ENCODE measurements around the gene ATRIP.
A peak's percentile ranks its signal among the peaks of the same experiment; 100 is the strongest.

ATRIP gene

GRCh38 chr3:48432411-48433371 is 13.8 kb upstream of the ATRIP start:
- no peak overlapping the region for H3K4me3 ChIP-seq (replicated peaks; ENCODE audit: low read depth, low read length)
- DNase-seq (ENCODE audit: extremely low read depth, low read depth) = no peak
- peak; percentile 11 for TF ChIP-seq CTCF (IDR thresholded peaks at IDR 0.05; ENCODE audit: low read depth, low read length, missing control alignments)

GRCh38 chr3:48433472-48434118 is 12.9 kb upstream of the ATRIP start:
- H3K4me3 ChIP-seq (replicated peaks; ENCODE audit: low read depth, low read length) = no peak overlapping the region
- no peak for TF ChIP-seq CTCF (IDR thresholded peaks at IDR 0.05; ENCODE audit: low read depth, low read length, missing control alignments)
- no peak for DNase-seq (ENCODE audit: extremely low read depth, low read depth)

GRCh38 chr3:48434591-48435222 is 11.8 kb upstream of the ATRIP start:
- TF ChIP-seq CTCF (IDR thresholded peaks at IDR 0.05; ENCODE audit: low read depth, low read length, missing control alignments) = no peak
- no peak for DNase-seq (ENCODE audit: extremely low read depth, low read depth)
- no peak overlapping the region for H3K4me3 ChIP-seq (replicated peaks; ENCODE audit: low read depth, low read length)

- H3K4me3 ChIP-seq (replicated peaks; ENCODE audit: low read depth, low read length) = no peak overlapping the region
- no peak for DNase-seq (ENCODE audit: extremely low read depth, low read depth)
- TF ChIP-seq CTCF (IDR thresholded peaks at IDR 0.05; ENCODE audit: low read depth, low read length, missing control alignments) = no peak
Measured at GRCh38 chr3:48435223-48435595, 11.3 kb upstream of the ATRIP start.

- TF ChIP-seq CTCF (IDR thresholded peaks at IDR 0.05; ENCODE audit: low read depth, low read length, missing control alignments) = peak; percentile 100
- peak; percentile 66 for DNase-seq (ENCODE audit: extremely low read depth, low read depth)
- H3K4me3 ChIP-seq (replicated peaks; ENCODE audit: low read depth, low read length) = no peak overlapping the region
Measured at GRCh38 chr3:48435774-48436476, 10.6 kb upstream of the ATRIP start.

- no peak for TF ChIP-seq CTCF (IDR thresholded peaks at IDR 0.05; ENCODE audit: low read depth, low read length, missing control alignments)
- no peak for DNase-seq (ENCODE audit: extremely low read depth, low read depth)
- H3K4me3 ChIP-seq (replicated peaks; ENCODE audit: low read depth, low read length) = no peak overlapping the region
Measured at GRCh38 chr3:48436477-48436787, 10.1 kb upstream of the ATRIP start.

Data from HFF-Myc (cell line).